Measurements from ENCODE around the gene INTS1. TPM values are rescaled to one million over a fixed set of nuclear protein-coding genes. Genes with fewer than 3 reads are reported as not detected.
"Not testable (repeated sequence)": the region's sequence is repeated elsewhere in the genome, so short reads cannot be mapped to it uniquely, and the experiment has no call there.

INTS1 gene
- total RNA-seq, 2 donors from 2014 or later: 79.0 to 153 TPM

GRCh38 chr7:1531263-1531978, 27.2 kb upstream of the INTS1 start:
- no peaks in the 10 kb centered on the region for H3K36me3 Mint-ChIP-seq
- H3K27ac Mint-ChIP-seq: peak overlapping the region; percentile 84 to 89
- peaks cover 24 to 25% of the 10 kb centered on the region in 2 donors for H3K4me1 Mint-ChIP-seq (ENCODE audit: low read depth in 2 of 2)
- no peaks in the 10 kb centered on the region for H3K9me3 Mint-ChIP-seq
- ATAC-seq: peak; percentile 50 to 63
- peak overlapping the region; percentile 94 for H3K4me3 Mint-ChIP-seq
- no peak for DNase-seq (ENCODE audit: low spot score)
- H3K27me3 Mint-ChIP-seq: peaks cover 4 to 7% of the 10 kb centered on the region in 2 donors

- no peaks in the 10 kb centered on the region for H3K9me3 Mint-ChIP-seq
- no peaks in the 10 kb centered on the region for H3K36me3 Mint-ChIP-seq
- H3K27ac Mint-ChIP-seq: no peak overlapping the region
Observed at GRCh38 chr7:1530946-1531262, 26.7 kb upstream of the INTS1 start.

GRCh38 chr7:1529383-1530116, 25.4 kb upstream of the INTS1 start:
- H3K27ac Mint-ChIP-seq: no peak overlapping the region
- no peak for DNase-seq (ENCODE audit: low spot score)
- H3K36me3 Mint-ChIP-seq: no peaks in the 10 kb centered on the region
- H3K4me1 Mint-ChIP-seq (ENCODE audit: low read depth in 2 of 2): peaks cover 24 to 25% of the 10 kb centered on the region in 2 donors
- peaks cover 4 to 8% of the 10 kb centered on the region in 2 donors for H3K27me3 Mint-ChIP-seq
- H3K4me3 Mint-ChIP-seq: peak overlapping the region; percentile 20
- ATAC-seq: no peak
- no peaks in the 10 kb centered on the region for H3K9me3 Mint-ChIP-seq

More at GRCh38 chr7:1530946-1531262, 26.7 kb upstream of the INTS1 start:
- Mint-ChIP-seq H3K4me1 (ENCODE audit: low read depth in 2 of 2) (peaks cover 24 to 25% of the 10 kb centered on the region in 2 donors), H3K4me3 (no peak overlapping the region), H3K27me3 (peaks cover 4 to 8% of the 10 kb centered on the region in 2 donors)
- ATAC-seq (peak in 1 of 2 donors; percentile 4), DNase-seq (ENCODE audit: low spot score) (no peak)

- no peak overlapping the region for H3K4me3 Mint-ChIP-seq
- peaks cover 0 to 2% of the 10 kb centered on the region in 2 donors for H3K4me1 Mint-ChIP-seq (ENCODE audit: low read depth in 2 of 2)
- H3K9me3 Mint-ChIP-seq: no peaks in the 10 kb centered on the region
- no peaks in the 10 kb centered on the region for H3K36me3 Mint-ChIP-seq
- peaks cover 4 to 8% of the 10 kb centered on the region in 2 donors for H3K27me3 Mint-ChIP-seq
- no peak overlapping the region for H3K27ac Mint-ChIP-seq
- ATAC-seq (no peak), DNase-seq (ENCODE audit: low spot score) (no peak)
Observed at GRCh38 chr7:1526271-1526754, 22.1 kb upstream of the INTS1 start.

GRCh38 chr7:1525409-1525808, 21.2 kb upstream of the INTS1 start:
- ATAC-seq (no peak), DNase-seq (ENCODE audit: low spot score) (no peak)
- Mint-ChIP-seq H3K9me3 (no peaks in the 10 kb centered on the region), H3K27me3 (peaks cover 4 to 8% of the 10 kb centered on the region in 2 donors), H3K36me3 (no peaks in the 10 kb centered on the region), H3K4me3 (no peak overlapping the region), H3K27ac (no peak overlapping the region), H3K4me1 (ENCODE audit: low read depth in 2 of 2) (peaks cover 0 to 2% of the 10 kb centered on the region in 2 donors)

GRCh38 chr7:1523844-1524243, 19.7 kb upstream of the INTS1 start:
- no peak for DNase-seq (ENCODE audit: low spot score)
- peaks cover 7 to 8% of the 10 kb centered on the region in 2 donors for H3K27me3 Mint-ChIP-seq
- ATAC-seq: no peak
- H3K27ac Mint-ChIP-seq: no peak overlapping the region
- peaks cover 5% of the 10 kb centered on the region for H3K36me3 Mint-ChIP-seq
- no peak overlapping the region for H3K4me3 Mint-ChIP-seq
- no peaks in the 10 kb centered on the region for H3K4me1 Mint-ChIP-seq (ENCODE audit: low read depth in 2 of 2)
- peaks cover 3% of the 10 kb centered on the region for H3K9me3 Mint-ChIP-seq

GRCh38 chr7:1523208-1523607, 19.0 kb upstream of the INTS1 start:
- H3K4me3 Mint-ChIP-seq: no peak overlapping the region
- H3K9me3 Mint-ChIP-seq: peaks cover 3% of the 10 kb centered on the region
- DNase-seq (ENCODE audit: low spot score): no peak

GRCh38 chr7:1521456-1521855, 17.3 kb upstream of the INTS1 start:
- Mint-ChIP-seq H3K4me3 (no peak overlapping the region), H3K27me3 (peaks cover 1 to 4% of the 10 kb centered on the region in 2 donors), H3K27ac (no peak overlapping the region), H3K36me3 (peaks cover 5% of the 10 kb centered on the region), H3K4me1 (ENCODE audit: low read depth in 2 of 2) (no peaks in the 10 kb centered on the region), H3K9me3 (peaks cover 3% of the 10 kb centered on the region)
- no peak for DNase-seq (ENCODE audit: low spot score)
- ATAC-seq: peak in 1 of 2 donors; percentile 11

More at GRCh38 chr7:1523208-1523607, 19.0 kb upstream of the INTS1 start:
- H3K27ac Mint-ChIP-seq: no peak overlapping the region
- no peak for ATAC-seq
- peaks cover 7 to 8% of the 10 kb centered on the region in 2 donors for H3K27me3 Mint-ChIP-seq
- peaks cover 5% of the 10 kb centered on the region for H3K36me3 Mint-ChIP-seq
- H3K4me1 Mint-ChIP-seq (ENCODE audit: low read depth in 2 of 2): no peaks in the 10 kb centered on the region

- ATAC-seq (peak in 1 of 2 donors; percentile 7), DNase-seq (ENCODE audit: low spot score) (no peak)
- peaks cover 5% of the 10 kb centered on the region for H3K36me3 Mint-ChIP-seq
- peaks cover 0 to 4% of the 10 kb centered on the region in 2 donors for H3K27me3 Mint-ChIP-seq
- H3K4me1 Mint-ChIP-seq (ENCODE audit: low read depth in 2 of 2): no peaks in the 10 kb centered on the region
- H3K4me3 Mint-ChIP-seq: no peak overlapping the region
- peaks cover 3% of the 10 kb centered on the region for H3K9me3 Mint-ChIP-seq
- H3K27ac Mint-ChIP-seq: no peak overlapping the region
Observed at GRCh38 chr7:1520539-1521234, 16.5 kb upstream of the INTS1 start.

- not testable (repeated sequence) for DNase-seq (ENCODE audit: low spot score); H3K4me3 Mint-ChIP-seq; H3K36me3 Mint-ChIP-seq; ATAC-seq; H3K4me1 Mint-ChIP-seq (ENCODE audit: low read depth in 2 of 2); H3K9me3 Mint-ChIP-seq; H3K27me3 Mint-ChIP-seq; H3K27ac Mint-ChIP-seq
Observed at GRCh38 chr7:1519322-1519922, 15.2 kb upstream of the INTS1 start.

- ATAC-seq (no peak), DNase-seq (ENCODE audit: low spot score) (no peak)
- H3K27ac Mint-ChIP-seq: no peak overlapping the region
- H3K4me1 Mint-ChIP-seq (ENCODE audit: low read depth in 2 of 2): no peaks in the 10 kb centered on the region
- peaks cover 5% of the 10 kb centered on the region for H3K36me3 Mint-ChIP-seq
- peaks cover 3% of the 10 kb centered on the region for H3K9me3 Mint-ChIP-seq
- H3K4me3 Mint-ChIP-seq: no peak overlapping the region
- H3K27me3 Mint-ChIP-seq: peaks cover 0 to 8% of the 10 kb centered on the region in 2 donors
Observed at GRCh38 chr7:1516586-1517251, 12.5 kb upstream of the INTS1 start.

GRCh38 chr7:1515509-1515967, 11.3 kb upstream of the INTS1 start:
- H3K27me3 Mint-ChIP-seq: peaks cover 0 to 11% of the 10 kb centered on the region in 2 donors
- H3K4me3 Mint-ChIP-seq; ATAC-seq; DNase-seq (ENCODE audit: low spot score); H3K36me3 Mint-ChIP-seq; H3K9me3 Mint-ChIP-seq; H3K27ac Mint-ChIP-seq; H3K4me1 Mint-ChIP-seq (ENCODE audit: low read depth in 2 of 2): not testable (repeated sequence)

GRCh38 chr7:1514995-1515401, 10.8 kb upstream of the INTS1 start:
- peaks cover 5% of the 10 kb centered on the region for H3K36me3 Mint-ChIP-seq
- peaks cover 0 to 11% of the 10 kb centered on the region in 2 donors for H3K27me3 Mint-ChIP-seq
- no peak overlapping the region for H3K4me3 Mint-ChIP-seq
- no peaks in the 10 kb centered on the region for H3K4me1 Mint-ChIP-seq (ENCODE audit: low read depth in 2 of 2)
- no peak overlapping the region for H3K27ac Mint-ChIP-seq
- ATAC-seq (no peak), DNase-seq (ENCODE audit: low spot score) (no peak)
- peaks cover 3% of the 10 kb centered on the region for H3K9me3 Mint-ChIP-seq

All from natural killer cell treated with Interleukin-12 subunit alpha and Interleukin-12 subunit beta and Interleukin-15 and Interleukin-18, amount 100 ng/mL, for 72 hours (primary cell).